ENCODE measurements around the gene TSNAXIP1.
A peak's percentile ranks its signal among the peaks of the same experiment; 100 is the strongest.

TSNAXIP1 gene, protein sequence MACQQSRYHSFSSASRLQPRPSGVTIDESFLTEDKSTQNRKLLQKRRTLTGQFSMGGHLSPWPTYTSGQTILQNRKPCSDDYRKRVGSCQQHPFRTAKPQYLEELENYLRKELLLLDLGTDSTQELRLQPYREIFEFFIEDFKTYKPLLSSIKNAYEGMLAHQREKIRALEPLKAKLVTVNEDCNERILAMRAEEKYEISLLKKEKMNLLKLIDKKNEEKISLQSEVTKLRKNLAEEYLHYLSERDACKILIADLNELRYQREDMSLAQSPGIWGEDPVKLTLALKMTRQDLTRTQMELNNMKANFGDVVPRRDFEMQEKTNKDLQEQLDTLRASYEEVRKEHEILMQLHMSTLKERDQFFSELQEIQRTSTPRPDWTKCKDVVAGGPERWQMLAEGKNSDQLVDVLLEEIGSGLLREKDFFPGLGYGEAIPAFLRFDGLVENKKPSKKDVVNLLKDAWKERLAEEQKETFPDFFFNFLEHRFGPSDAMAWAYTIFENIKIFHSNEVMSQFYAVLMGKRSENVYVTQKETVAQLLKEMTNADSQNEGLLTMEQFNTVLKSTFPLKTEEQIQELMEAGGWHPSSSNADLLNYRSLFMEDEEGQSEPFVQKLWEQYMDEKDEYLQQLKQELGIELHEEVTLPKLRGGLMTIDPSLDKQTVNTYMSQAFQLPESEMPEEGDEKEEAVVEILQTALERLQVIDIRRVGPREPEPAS
- 0.48 to 0.98 reads per million in 2 donors for total RNA-seq

GRCh38 chr16:67806428-67807147 is at the start of gene TSNAXIP1, which contains the start of gene RANBP10:
Gene TSNAXIP1 (plus strand): TSS chr16:67806889. CDS start chr16:67807150, 261 bp downstream.
Gene RANBP10 (minus strand): TSS chr16:67806560. CDS start chr16:67806536, 24 bp downstream.
- DNase-seq: peak; percentile 93

- no peak for DNase-seq
Observed at GRCh38 chr16:67758006-67758405, 48.7 kb upstream of the TSNAXIP1 start.

GRCh38 chr16:67758966-67759365 is 47.7 kb upstream of the TSNAXIP1 start:
- DNase-seq: no peak

- DNase-seq: no peak
Observed at GRCh38 chr16:67760206-67760955, 46.3 kb upstream of the TSNAXIP1 start.

GRCh38 chr16:67760956-67761230 is 45.8 kb upstream of the TSNAXIP1 start:
- DNase-seq: no peak

GRCh38 chr16:67761924-67762323 is 44.8 kb upstream of the TSNAXIP1 start:
- no peak for DNase-seq

GRCh38 chr16:67762385-67762784 is 44.3 kb upstream of the TSNAXIP1 start:
- no peak for DNase-seq

DNA sequence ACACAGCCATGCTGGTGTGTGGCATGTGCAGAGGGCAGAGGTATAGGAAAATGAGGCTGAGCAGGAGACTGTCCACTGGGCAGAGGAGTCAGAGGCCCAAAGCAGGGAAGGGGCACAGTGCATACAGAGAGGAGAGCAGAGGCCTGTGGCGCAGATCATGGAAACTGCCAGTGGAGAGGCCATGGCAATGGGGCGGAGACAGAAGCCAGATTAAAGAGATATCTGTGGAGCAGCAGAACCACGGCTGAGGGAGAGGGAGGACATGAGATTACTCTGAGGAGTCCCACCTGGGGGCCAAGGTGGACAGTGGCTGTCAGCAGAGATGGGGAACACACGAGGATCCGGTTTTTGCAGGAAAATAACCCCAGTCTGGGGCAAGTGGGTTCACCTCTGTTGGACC is 43.6 kb upstream of the TSNAXIP1 start:
- no peak for DNase-seq

- DNase-seq: no peak
Observed at GRCh38 chr16:67764158-67764667, 42.5 kb upstream of the TSNAXIP1 start.

DNA sequence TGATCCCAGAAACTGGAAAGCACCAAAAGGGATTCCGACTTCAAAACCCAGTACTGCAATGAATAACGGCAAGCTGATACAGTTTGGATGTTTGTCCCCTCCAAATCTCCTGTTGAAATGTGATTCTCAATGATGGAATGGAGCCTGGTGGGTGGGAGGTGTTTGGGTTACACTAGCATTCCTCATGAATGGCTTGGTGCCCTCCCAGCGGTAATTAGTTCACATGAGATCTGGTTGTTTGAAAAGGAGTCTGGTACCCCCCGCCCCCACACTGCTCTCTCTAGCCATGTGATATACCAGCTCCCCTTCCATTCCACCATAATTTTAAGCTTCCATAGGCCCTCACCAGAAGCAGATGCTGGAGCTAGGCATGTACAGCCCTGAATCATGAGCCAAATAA is 40.4 kb upstream of the TSNAXIP1 start:
- DNase-seq: no peak

GRCh38 chr16:67767953-67768352 is 38.7 kb upstream of the TSNAXIP1 start:
- DNase-seq: no peak

- DNase-seq: no peak
Observed at GRCh38 chr16:67770346-67770991, 36.2 kb upstream of the TSNAXIP1 start.

DNA sequence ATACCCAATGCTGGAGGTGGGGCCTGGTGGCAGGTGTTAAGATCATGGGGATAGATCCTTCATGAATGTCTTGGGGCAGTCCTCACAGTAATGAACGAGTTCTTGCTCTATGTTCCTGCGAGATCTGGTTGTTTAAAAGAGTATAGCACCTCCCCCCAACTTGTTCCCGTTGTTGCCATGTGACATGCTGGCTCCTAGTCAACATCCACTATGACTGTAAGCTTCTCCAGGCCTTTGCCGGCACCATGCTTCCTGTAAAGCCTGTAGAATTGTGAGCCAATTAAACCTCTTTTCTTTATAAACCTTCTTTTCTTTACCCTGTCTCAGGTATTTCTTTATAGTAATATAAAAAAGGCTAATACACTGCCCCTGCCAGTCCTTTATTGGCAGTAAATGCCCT is 33.6 kb upstream of the TSNAXIP1 start:
- DNase-seq: no peak

- DNase-seq: no peak
Observed at GRCh38 chr16:67773569-67774456, 32.9 kb upstream of the TSNAXIP1 start.

DNA sequence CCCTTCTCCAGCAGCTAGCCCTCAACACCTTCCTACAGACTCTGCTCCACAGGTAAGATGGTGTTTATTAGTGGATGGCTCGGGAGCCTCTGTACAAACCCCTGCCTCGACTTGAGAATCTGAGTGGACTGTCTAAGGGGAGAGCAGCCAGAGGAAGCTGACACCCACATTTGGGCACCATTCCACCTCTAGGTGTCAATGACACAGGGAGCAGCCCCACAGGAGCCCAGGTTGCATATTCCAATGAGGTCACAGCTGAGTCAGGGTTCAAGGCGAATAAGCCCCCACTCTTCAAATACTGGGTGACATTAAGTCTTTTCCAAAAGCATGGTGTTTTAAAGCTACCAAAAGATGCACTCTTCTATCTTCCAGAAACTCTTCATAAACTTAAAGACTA is 32.2 kb upstream of the TSNAXIP1 start:
- DNase-seq: no peak

- DNase-seq: no peak
Observed at GRCh38 chr16:67775273-67775672, 31.4 kb upstream of the TSNAXIP1 start.

DNA sequence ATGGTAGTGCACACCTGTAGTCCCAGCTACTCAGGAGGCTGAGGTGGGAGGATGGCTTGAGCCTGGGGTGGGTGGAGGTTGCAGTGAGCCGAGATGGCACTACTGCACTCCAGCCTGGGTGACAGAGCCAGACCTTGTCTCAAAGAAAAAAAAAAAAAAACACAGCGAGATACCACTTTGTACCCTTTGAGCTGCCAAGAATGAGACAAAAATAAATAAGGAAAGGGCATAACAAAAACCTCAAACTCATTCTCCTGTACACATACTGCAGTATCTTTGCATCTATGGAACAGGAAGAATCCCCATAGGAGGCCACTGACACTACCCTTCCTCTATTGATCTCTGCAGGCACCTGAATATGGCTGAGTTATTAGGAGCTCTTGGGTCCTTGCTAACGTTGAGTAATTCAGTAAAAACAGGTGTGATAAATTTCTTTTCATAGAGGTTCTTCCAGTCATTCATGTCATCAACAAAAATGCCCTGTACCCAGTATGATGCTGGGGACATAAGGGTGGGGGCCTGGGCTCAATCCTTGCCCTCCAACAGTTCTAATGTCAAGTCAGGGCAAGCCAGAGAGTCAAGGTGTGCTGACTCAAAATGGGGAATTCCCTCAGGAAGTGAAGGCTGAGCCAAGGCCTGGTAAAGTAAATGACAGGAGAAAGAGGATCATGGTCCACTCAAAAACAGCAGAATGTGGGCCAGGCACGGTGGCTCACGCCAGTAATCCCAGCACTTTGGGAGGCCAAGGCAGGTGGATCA is 27.3 kb upstream of the TSNAXIP1 start:
- no peak for DNase-seq

DNA sequence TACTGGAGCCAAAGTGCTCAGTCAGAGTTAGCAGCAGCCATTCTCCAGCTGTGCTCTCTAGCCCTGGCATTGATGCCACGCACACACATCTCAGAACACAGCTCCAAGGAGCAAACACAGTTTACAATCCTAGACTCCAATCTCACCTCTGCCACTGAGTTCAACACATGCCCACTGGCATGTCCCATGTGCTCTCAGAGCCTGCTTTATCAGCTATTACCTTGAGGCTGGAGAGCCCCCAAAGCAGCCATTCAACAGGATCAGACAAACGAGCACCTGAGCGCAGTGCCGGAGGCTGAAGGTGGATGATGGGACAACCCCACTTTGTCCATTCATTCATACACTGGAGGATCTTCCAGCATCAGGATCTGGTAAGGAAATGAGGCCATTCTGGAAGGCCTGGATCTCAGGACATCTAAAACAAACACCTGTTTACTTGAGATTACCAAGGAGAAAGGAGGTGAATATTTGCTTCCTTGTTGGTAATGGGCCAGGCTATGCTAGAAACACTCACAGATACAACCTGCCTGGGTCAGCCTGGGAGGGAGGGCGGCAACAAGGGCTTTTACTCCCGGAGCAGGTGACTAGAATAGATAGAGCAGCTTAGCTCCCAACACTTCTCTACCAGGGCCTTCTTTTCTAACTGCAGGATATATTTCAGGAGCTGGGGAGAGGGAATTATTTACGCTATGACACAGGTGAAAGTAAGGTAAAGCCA is 25.7 kb upstream of the TSNAXIP1 start:
- DNase-seq: no peak

GRCh38 chr16:67781565-67781921 is 25.1 kb upstream of the TSNAXIP1 start:
- no peak for DNase-seq

Data from T-helper 9 cell (primary cell).